ENCODE measurements around the gene SPDYE1. TPM values are rescaled to one million over a fixed set of nuclear protein-coding genes. Genes with fewer than 3 reads are reported as not detected.
"Not testable (repeated sequence)": the region's sequence is repeated elsewhere in the genome, so short reads cannot be mapped to it uniquely, and the experiment has no call there.

Gene SPDYE1
- total and polyA plus RNA-seq, 9 donors, result 0.02 to 0.17 (median 0.11) TPM; not detected in 5

GRCh38 chr7:43994681-43995080, 3.0 kb upstream of the SPDYE1 start:
- H3K4me1 ChIP-seq (ENCODE audit: insufficient read depth); H3K27me3 ChIP-seq; DNase-seq; H3K4me3 ChIP-seq; H3K9me3 ChIP-seq; intact Hi-C loops (cut with DNase I); H3K36me3 ChIP-seq; H3K27ac ChIP-seq: not testable (repeated sequence)
- 92 to 100% (median 100%) methylated on average over 5 to 6 of the region's 6 CpGs for WGBS, 3 donors

GRCh38 chr7:44012081-44012480, 14.4 kb downstream of the SPDYE1 start:
- intact Hi-C loops (cut with DNase I); H3K27me3 ChIP-seq; H3K36me3 ChIP-seq; H3K9me3 ChIP-seq; H3K4me3 ChIP-seq; DNase-seq; H3K4me1 ChIP-seq (ENCODE audit: insufficient read depth); H3K27ac ChIP-seq: not testable (repeated sequence)
- whole genome bisulfite sequencing, 3 donors, result 85 to 91% (median 86%) methylated on average over 5 to 8 of the region's 8 CpGs

GRCh38 chr7:44015090-44015489, 17.4 kb downstream of the SPDYE1 start:
- H3K4me3 ChIP-seq; H3K36me3 ChIP-seq; H3K27me3 ChIP-seq; H3K4me1 ChIP-seq (ENCODE audit: insufficient read depth); H3K9me3 ChIP-seq; DNase-seq; intact Hi-C loops (cut with DNase I); H3K27ac ChIP-seq: not testable (repeated sequence)
- 80 to 100% (median 87%) methylated on average over 1 to 9 of the region's 12 CpGs for WGBS, 3 donors

GRCh38 chr7:44018857-44019807, 21.4 kb downstream of the SPDYE1 start:
- Histone ChIP-seq H3K27ac (peak overlapping the region in 1 of 2 donors; percentile 23), H3K4me3 (peak overlapping the region; percentile 88)
- DNase-seq, result peak; percentile 98 to 100 (median 99)
- H3K4me1 ChIP-seq (ENCODE audit: insufficient read depth); H3K27me3 ChIP-seq; H3K9me3 ChIP-seq; intact Hi-C loops (cut with DNase I); H3K36me3 ChIP-seq: not testable (repeated sequence)
- WGBS, 3 donors, result 2% methylated on average over 56 to 61 of the region's 63 CpGs
- peak; percentile 28 for TF ChIP-seq POLR2A (IDR thresholded peaks at IDR 0.05)
- peak; percentile 55 to 67 (median 64) for TF ChIP-seq CTCF (IDR thresholded peaks at IDR 0.05)

GRCh38 chr7:44019825-44020224, 22.1 kb downstream of the SPDYE1 start:
- WGBS, 3 donors, result 65 to 69% (median 67%) methylated on average over 6 of the region's 6 CpGs
- H3K27ac ChIP-seq; H3K4me3 ChIP-seq; H3K27me3 ChIP-seq; DNase-seq; H3K36me3 ChIP-seq; H3K4me1 ChIP-seq (ENCODE audit: insufficient read depth); intact Hi-C loops (cut with DNase I); H3K9me3 ChIP-seq: not testable (repeated sequence)

GRCh38 chr7:44022069-44022468, 24.4 kb downstream of the SPDYE1 start:
- H3K4me1 ChIP-seq (ENCODE audit: insufficient read depth); H3K36me3 ChIP-seq; H3K27me3 ChIP-seq; DNase-seq; H3K27ac ChIP-seq; H3K4me3 ChIP-seq; intact Hi-C loops (cut with DNase I); H3K9me3 ChIP-seq: not testable (repeated sequence)
- WGBS, 3 donors, result 85 to 93% (median 88%) methylated on average over 6 of the region's 7 CpGs

GRCh38 chr7:44022796-44023467, 25.2 kb downstream of the SPDYE1 start:
- 58 to 71% (median 70%) methylated on average over 6 of the region's 6 CpGs for WGBS, 3 donors
- H3K4me3 ChIP-seq; H3K36me3 ChIP-seq; H3K27me3 ChIP-seq; DNase-seq; H3K27ac ChIP-seq; H3K9me3 ChIP-seq; intact Hi-C loops (cut with DNase I); H3K4me1 ChIP-seq (ENCODE audit: insufficient read depth): not testable (repeated sequence)

- H3K4me3 ChIP-seq; H3K27ac ChIP-seq; DNase-seq; H3K36me3 ChIP-seq; H3K27me3 ChIP-seq; H3K9me3 ChIP-seq; intact Hi-C loops (cut with DNase I); H3K4me1 ChIP-seq (ENCODE audit: insufficient read depth): not testable (repeated sequence)
- 27 to 76% (median 56%) methylated on average over 3 to 5 of the region's 11 CpGs for WGBS, 3 donors
These were observed 31.7 kb downstream of the SPDYE1 start for GRCh38 chr7:44029433-44029832.

- 74 to 85% methylated on average over 3 to 4 of the region's 5 CpGs; no CpG with 5 or more reads in 1 of the 3 donors for WGBS, 3 donors
- H3K4me1 ChIP-seq (ENCODE audit: insufficient read depth); H3K36me3 ChIP-seq; H3K4me3 ChIP-seq; DNase-seq; H3K27me3 ChIP-seq; H3K27ac ChIP-seq; H3K9me3 ChIP-seq; intact Hi-C loops (cut with DNase I): not testable (repeated sequence)
These were observed 32.3 kb downstream of the SPDYE1 start for GRCh38 chr7:44030029-44030428.

- H3K4me1 ChIP-seq (ENCODE audit: insufficient read depth); H3K4me3 ChIP-seq; intact Hi-C loops (cut with DNase I); H3K36me3 ChIP-seq; H3K27me3 ChIP-seq; DNase-seq; H3K27ac ChIP-seq; H3K9me3 ChIP-seq: not testable (repeated sequence)
- WGBS, 3 donors, result 83 to 87% (median 87%) methylated on average over 12 of the region's 13 CpGs
These were observed 33.6 kb downstream of the SPDYE1 start for GRCh38 chr7:44031319-44031718.

Measured in ovary (tissue), 9 donors.